ENCODE data around the gene SLC1A1.

- TF ChIP-seq POLR2A (IDR thresholded peaks at IDR 0.05; ENCODE audit: low read length): no peak
- TF ChIP-seq GATA1 (IDR thresholded peaks at IDR 0.05; ENCODE audit: low read depth, low read length): no peak
Observed at GRCh38 chr9:4442806-4443205, 47.5 kb upstream of the SLC1A1 start.

Measured in erythroblast (primary cell).